HG02571 (cell line): ENCODE measurements around the gene CTCFL.
"Not testable (repeated sequence)": the region's sequence is repeated elsewhere in the genome, so short reads cannot be mapped to it uniquely, and the experiment has no call there.

Source experiments
- ATAC-seq: cut with Tn5 transposase; IDR thresholded peaks from one replicate; pipeline ENCODE4 v1.9.1; 2021; ENCODE audit warnings: mild to moderate bottlenecking, moderate library complexity; ENCODE audit not compliant: unreplicated experiment

The CTCFL gene

GRCh38 chr20:57536771-57537724 lies 12.1 kb upstream of the CTCFL start:
- no peak for ATAC-seq

DNA sequence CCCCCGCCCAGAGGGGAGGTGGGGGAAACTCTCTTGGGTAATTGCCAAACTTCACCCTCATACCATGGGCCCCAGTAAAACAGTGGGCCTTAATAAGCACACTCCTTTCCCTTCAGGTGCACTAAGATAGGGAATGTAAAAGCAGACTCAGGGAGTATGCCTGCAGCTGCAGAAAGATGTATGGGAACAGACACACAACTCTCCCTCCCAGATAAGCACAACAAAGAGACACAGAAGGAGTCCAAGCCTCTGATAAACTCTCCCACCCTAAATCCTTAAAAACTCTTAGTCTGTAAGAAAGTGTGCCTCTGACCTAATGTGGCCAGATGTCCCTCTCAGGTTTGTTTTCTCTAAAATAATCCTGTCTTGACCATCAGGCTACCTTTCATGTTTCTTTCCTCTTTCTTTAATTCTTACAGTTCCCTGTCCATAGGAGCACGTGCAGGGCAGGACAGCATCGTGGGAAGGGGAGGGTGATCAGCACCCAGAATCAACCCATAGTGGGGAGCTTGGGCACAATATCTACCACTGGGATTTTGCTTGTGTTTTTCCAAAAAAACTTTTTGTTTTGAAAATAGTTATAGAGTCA lies 11.3 kb upstream of the CTCFL start:
- no peak for ATAC-seq

DNA sequence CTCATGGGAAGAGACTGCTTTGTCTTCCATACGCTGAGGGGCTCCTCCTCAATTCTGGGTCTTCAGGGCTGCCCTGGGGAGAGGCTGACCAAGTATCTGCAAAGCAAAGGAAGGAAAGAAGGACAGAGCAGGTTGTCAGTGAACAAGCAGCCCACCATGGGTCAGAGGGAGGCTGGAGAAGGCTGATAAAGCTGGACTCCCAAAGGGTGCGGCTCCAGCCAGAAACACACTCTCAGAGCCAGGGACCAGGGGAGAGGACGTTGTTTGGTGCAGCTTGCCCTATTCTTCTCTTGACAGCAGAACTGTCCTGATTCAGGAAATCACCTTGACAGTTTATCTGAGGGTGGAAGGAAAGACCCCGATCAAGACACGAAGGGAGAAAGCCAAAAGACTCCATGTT lies 10.4 kb upstream of the CTCFL start:
- ATAC-seq, result no peak

GRCh38 chr20:57532104-57532503 lies 7.2 kb upstream of the CTCFL start:
- no peak for ATAC-seq

DNA sequence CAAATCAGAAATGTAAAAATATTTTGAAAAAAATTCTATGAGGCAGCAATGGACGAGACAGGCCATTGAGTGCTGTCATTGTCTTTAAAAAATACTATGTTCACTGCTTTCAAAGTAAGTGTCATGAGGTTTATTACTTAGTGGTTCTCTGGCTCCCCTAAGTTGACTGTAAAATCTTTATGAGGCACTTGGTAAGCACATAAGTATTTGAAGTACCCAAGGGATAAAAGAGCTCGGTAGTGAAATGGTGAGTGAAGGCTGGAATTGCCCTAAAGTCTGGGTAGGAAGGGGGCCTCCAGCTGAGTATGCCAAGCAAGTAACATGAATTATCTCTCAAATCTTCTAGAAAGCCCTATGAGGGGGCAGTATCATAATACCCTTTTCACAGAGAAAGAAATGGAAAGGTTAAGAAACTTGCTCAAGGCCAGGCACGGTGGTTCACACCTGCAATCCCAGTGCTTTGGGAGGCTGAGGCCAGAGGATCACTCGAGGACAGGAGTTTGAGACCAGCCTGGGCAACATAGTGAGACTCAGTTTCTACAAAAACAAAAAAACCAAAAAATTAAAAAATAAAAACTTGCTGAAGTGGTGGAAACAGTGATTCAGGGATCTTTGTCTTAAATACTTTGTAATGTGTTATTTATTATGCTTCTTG lies 5.5 kb upstream of the CTCFL start:
- ATAC-seq, result no peak

GRCh38 chr20:57529810-57530209 lies 4.9 kb upstream of the CTCFL start:
- ATAC-seq, result no peak

- no peak for ATAC-seq
Measured at GRCh38 chr20:57529160-57529585, 4.2 kb upstream of the CTCFL start.

DNA sequence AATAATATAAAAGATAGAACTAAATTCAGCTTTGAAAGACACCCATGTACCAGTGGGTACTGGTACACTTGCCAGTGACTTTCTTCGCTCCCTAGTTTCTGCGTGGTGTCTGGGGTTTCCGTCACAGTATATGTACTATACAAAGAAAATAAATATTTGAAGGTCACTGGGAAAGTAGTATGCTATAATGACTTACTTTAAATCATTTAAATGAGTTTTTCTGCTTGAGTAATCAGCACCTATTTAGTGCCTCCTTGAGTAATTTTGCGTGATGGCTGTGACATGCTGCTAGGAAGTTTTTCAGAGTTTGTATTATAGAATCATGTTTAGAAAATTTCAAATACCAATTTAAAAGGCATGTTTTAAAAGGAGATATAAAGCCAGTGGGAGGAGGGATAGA lies 3.2 kb upstream of the CTCFL start:
- ATAC-seq, result no peak

DNA sequence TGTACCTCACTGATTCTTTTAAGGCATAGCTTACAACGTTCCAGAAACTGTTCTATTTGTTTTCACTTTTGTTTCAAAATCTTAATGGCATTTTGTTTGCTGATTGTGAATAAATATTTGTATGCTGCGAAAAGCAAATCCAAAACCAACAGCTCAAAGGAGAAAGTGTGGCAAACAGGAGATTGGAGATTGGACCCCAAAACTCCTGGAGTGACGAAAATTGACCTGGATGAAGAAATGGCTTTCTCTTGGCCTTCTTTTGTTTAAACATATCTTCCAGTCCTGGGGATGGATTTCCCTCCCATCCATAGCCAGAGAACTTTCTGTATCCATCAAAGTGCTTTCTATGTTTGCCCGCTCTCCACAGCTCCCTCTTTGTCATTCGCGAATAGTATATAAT lies 2.8 kb upstream of the CTCFL start:
- no peak for ATAC-seq

- no peak for ATAC-seq
Measured at GRCh38 chr20:57526885-57527460, 2.0 kb upstream of the CTCFL start.

GRCh38 chr20:57526087-57526884 lies 1.3 kb upstream of the CTCFL start:
- no peak for ATAC-seq

GRCh38 chr20:57525328-57526086 lies 567 bp upstream of the CTCFL start:
- no peak for ATAC-seq

GRCh38 chr20:57523782-57524181 lies 1.2 kb downstream of the CTCFL start:
- ATAC-seq, result no peak

DNA sequence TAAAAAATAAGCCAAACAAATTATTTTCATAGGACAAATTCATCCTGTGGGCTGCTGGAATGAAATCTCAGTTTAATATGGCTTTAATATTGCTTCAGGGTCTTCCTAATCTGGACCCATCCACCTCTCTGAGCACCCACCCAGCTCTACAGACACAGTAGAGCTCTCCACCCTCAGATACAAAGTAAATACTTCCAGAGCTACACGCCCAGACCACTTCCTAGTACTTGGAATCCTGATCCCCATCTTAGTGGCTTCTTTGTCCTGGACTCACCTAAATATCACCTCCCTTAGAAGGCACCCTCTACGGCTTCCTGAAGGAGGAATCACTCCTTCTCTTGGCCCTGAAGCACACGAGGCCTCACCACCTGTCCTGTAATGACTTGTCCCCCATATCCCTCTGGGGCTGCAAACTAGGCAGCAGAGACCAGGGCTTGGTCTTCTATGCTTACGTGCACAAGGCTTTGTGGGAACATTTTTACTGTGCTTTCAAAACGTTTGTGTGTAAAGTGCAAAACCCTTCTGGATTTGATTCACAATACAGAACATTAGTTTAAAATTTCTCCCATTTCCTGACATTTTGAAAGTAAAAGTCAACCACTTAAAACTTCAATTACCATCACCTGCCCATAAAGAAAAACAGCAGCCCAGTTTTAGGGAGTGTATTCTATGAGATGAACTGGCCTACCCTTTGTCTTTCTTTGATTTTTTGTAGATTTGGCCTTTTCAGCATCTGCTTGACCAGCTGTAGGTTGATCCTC lies 2.4 kb downstream of the CTCFL start:
- no peak for ATAC-seq

- no peak for ATAC-seq
Measured at GRCh38 chr20:57517904-57518303, 7.0 kb downstream of the CTCFL start.

DNA sequence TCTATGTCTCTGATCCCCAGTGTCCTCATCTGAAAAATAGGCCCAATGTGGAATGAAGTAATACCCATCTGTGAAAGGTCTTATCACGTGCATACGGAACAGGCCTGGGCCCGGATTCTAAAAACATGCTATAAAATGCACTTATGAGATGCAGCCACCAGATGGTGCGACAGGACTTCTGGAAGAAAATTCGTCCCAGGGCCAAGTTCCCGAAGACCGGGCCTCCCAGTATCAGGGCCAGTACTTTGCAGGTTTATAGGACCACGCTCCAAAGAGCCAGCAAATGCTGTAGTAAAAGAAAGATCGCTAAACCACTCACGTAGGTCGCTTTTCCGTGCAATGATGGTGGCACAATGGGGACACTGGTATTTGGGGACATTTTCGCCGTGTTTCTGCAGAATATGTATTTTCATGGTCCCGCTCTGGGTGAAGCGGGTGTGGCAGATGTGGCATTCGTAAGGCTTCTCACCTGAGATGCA lies 10.6 kb downstream of the CTCFL start:
- ATAC-seq, result no peak

DNA sequence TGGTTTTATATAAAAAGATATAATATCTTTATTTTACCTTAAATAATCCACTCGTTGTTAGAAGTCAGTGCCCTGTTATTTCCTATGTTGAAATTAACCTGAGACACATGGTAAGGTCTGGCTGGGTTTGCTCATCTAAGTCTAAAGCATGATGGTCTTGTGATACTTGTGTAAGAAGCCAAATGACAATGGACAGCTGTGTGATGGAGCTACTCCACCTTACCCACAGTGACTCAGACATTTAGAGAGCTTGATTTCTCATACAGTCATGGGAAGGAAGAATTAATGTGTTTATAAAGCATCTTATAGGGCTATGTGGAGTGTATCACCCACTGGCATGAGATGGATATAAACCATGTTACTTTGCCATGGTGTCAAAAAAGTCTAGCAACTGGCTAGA lies 11.7 kb downstream of the CTCFL start:
- ATAC-seq, result no peak

DNA sequence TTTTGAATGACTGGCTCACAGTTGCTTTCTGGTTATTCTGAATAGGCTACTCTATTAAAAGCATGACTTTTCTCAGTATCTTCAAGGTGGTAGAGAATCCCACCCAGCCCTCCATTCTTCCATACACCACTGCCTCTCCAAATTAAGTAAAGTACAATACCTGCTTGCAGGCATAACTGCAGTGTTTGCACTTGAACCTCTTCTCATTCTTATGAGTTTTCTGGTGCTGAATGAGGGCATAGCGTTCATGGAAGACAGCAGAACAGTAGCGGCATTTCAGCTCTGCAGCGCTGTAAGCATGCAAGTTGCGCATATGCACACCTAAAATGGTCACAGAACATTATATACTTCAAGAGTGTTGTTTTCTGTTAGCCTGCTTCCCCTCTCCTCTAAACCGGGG lies 12.5 kb downstream of the CTCFL start:
- ATAC-seq, result no peak

DNA sequence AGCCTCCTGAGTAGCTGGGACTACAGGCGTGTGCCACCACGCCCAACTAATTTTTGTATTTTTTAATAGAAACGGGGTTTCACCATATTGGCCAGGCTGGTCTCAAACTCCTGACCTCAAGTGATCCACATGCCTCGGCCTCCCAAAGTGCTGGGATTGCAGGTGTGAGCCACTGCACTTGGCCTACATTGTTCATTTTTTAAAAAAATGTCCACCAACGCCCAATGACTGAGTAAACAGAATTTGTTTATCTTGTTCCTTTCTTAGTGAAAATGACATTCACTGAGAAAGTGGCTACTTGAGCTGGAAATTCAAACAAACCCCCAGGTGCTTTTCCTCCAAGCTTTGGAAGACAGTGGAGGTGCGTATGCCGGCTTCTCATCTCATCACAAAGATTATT lies 13.2 kb downstream of the CTCFL start:
- not testable (repeated sequence) for ATAC-seq
